NCI-H2196 (cell line): ENCODE data around the gene MEIS2.

Source experiments
- DNase-seq: peaks from one replicate; lab custom pipeline; 2025; ENCODE audit not compliant: unreplicated experiment; lab: John Stamatoyannopoulos, UW

The MEIS2 gene

DNA sequence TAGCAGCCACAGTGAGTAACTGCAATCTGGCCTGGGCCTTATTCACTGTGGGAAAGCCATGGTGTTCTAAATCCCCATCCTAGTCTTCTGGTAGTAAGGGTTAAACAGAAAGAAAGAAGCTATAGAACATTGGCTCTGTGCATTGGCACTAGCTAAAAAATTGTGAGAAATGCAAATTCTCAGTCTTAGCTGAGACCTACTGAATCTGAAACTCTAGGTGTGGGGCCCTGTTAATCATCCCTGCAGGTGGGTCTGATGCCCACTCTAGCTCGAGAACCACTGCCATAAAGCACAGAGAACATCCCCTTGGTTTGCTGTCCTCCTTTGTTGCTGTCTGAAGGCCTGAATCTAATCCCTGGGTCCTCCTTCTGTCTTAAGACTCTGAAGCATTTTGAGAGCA is 59.3 kb downstream of the MEIS2 start:
- DNase-seq, result no peak

DNA sequence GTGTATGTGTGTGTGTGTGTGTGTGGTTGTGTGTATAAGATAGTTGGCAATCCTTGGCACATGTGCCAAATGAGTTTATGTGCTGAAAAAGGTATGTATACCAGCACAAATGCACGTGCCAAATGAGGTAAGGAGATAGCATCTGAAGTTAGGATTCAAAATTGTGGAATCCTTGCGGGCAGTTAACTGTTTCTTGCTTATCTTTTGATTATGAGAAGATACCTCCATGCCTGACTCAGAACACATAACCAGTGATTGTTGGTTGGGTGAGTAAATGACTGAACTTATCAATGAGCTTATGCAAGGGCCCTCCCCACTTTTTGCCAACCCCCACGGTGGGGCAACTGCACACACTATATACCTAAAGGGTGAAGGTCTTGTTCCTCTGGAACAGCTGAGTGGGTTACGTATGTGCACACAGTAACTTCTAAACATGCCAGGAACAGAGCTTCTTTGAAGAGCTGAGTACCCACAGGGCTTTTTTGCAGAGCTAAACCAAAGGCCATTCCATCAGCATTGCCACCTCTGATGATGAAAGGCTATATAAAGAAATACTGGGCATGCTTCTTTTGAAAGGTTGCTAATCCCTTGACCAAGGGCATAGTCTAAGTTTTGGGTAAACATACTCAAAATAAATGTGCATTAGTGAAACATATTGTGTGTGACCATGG is 60.1 kb downstream of the MEIS2 start:
- no peak for DNase-seq

DNA sequence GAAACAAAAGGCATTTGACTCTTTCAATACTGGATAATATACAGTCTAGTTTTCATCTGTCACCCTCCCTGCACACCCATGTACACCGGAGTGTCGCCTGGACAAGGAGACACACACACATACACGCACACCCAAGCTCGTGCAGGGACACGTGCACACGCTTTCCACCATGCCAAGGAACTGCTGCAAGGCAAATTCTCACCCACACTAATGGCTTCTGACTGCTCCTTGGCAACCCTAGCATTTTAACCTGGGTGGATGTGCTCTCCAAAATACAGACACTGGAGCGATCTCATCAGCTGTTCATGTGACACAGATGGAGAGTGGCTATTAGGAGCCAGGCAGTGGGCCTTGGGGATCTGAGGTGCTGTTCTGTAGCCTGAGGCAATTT is 61.6 kb downstream of the MEIS2 start:
- DNase-seq, result no peak

DNA sequence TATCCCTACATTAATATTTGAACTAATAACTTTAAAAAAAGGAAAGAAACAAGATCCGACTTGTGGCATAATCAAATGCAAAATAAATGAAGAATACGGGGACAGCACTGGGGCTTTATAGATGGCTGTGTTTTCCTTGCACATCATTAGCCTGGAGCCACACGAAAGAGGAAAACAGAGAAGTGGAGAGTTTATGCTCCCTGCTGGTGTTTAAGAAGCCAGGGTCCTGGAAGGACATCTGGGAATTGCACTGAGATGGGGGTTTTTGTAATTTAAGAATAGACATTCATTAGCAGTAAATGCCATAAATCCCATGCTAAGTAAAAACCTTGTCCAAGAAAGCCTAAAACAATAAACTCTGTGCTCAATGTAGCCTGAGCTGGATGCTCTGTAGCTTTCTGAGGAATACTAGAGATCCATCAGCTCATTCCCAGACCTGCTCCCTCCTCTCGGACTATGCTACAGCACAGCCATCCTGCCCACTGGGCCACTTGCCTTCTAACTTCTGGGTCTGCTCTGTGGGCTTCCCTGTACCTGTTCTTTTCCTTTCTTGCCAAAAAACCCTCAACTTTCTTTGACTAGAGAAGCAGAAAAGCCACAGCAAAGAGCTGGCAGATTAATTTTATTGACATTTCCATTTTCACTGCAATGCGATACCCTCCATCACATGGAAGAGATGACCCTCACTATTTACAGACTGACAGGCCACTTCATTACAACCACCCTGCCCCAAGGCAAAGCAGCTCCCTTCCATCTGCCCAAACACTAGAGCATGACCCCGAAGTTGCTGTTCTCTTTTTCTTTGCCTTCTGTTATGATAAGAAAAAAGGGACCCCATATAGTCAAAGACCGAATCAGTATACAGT is 62.3 kb downstream of the MEIS2 start:
- DNase-seq, result no peak

DNA sequence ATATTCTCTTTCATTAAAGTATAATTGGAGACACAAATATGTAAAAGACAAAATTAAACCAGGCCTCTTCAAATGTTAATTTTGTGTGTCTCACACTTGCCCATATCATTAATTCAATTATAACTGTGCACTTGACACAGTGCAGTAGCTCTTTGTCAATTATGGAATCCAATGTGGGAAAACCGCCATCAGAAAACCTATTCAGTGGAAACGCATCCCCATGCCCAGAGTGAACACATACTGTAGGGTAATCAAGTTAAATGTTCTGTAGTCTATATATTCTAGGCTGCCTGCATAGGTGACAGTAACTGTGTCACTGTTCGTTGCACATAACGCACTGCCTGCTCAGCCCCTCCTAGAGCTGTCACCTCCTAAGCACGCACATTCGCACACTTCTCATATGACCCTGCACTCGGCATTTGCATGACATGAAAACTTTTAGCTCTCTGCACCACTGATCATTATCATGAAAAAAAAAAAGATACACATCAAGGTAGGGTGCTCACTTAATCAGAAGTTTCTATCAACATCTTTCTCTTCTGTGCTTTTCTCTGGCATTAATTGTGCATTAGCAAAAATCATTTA is 63.2 kb downstream of the MEIS2 start:
- DNase-seq, result no peak

DNA sequence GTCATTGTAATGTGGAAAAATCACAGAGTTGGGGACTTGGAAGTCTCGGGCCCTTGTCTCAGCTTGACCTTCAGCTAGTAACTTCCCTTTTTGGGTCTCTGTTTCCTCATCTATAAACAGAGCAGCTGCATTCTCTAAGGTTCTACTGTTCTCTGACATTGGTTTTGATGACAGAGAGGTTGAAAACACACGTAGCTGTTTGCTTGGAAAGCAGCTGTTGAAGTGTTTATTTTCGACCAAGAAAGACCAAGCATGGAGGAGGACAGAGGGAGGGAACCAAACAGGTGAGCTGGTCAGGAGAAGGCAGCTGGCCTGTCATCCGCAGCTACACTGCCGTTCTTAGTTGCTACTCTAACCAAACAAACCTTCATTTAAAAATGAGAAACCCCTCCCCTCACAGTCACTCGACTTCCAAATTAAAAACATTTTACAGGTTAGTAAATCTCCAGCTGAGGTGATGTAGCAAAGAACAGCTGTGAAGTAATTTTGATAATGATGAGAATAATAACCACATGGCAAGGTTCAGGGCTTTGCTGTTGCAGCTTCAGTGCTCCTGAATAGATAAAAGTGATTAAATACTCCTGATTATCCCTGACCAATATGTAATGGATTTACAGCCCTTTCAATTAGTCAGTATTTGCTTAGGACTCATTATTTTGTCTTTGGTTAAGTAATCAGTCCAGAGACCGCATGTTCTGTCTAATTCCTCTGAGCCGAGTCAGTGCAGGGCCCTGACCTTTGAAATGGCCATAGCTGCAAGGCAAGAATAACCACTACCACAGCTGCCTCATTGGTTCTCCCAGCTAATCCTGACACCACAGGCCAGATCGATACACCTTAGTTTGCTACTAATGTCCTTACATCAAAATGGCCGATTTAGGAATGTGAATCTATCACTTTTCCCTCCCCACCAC is 65.3 kb downstream of the MEIS2 start:
- no peak for DNase-seq

DNA sequence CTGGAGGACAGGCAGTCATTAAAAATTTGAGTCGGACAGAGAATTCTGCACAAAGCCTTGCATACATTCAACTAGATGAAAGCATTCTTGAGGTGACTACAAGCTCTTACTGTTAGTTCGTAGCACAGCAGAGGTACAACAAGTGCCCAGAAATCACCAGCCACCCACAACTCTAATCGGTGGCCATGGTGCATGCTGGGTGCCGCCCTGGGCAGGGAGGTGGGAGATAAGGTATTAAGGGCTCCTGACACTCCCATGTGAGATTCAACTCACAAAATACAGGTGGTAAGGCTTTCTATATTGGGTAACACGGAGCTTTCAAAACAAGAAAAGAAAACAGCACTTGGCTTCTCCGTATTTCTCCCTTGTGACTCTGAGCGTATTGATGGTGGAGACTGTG is 66.0 kb downstream of the MEIS2 start:
- DNase-seq, result no peak

DNA sequence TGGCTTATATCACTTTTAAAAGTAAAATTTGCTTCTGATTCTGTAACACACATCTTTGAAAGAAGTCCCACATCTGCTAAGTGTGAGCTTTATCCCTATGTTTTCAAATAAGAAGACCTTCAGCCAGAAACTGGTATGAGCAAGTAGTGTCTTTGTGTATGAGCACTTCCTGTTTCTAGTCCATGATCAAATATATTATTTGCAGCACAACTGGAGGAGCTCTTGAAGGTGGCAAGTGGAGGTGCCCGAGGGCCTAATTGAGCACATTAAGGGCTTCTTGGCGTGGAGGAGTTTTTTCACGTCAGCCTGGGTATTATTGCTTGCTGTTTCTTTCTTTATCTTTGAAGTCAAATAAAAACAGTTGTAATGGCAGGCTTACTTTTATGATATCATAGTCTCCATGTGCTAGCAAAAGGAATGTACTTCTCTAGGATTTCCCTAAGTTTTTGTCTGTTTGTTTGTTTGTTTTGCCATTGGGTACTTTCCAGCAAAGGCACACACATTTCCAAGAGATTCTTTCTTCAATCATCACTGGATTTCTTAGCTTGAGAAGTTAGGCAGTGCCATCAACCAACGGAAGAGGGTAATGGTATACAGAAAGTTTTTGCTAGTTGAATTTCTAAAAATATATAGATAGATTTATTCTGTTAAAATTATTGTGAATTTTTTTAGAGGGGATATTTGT is 68.1 kb downstream of the MEIS2 start:
- no peak for DNase-seq

DNA sequence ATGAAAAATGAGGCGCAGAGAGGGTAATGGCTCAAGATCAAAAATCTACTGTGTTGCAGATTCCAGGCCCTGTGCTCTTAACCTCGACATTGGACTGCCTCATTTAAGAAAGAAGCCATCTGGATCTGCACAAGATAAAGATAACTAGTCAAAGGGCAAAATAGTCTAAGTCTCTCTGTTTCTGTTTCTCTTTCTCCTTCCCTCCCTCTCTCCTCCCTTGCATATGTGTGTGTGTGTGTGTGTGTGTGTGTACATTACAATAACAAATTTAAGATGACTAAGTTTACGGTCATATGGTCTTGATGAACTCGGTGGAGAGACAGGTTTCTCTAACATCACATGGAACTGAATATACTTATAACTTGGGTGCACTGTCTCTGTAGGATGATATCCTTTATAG is 69.2 kb downstream of the MEIS2 start:
- DNase-seq, result no peak

DNA sequence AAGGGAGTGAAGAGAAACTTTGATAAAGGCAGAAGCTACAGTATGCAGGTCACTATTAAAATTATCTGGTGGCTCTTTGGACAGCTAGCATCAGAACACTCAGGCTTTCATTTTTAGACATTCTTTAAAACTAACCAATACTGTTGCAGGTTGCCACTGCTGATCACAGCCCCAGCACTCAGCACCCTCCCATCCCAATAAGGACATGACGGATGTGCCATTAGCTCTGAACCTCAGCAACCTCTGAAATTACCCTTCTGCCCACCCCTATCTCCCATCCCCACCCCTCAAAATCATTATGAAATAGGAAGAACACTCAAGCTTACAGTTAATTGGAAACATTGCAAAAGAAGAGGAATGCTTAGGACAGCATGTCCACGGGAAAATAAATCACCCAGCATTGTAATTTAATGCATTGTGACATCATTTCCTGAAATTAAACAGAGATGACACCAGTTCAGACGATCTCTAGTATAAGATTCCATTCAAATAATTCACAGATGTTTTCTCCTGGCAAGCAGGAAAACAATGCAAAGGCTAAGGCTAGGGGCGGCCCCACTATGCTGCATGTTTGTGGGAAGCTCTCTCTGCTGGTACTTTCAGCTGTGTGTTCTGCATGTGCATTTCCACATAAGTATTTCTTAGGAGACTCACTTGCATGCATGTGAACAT is 71.6 kb downstream of the MEIS2 start:
- DNase-seq, result no peak

DNA sequence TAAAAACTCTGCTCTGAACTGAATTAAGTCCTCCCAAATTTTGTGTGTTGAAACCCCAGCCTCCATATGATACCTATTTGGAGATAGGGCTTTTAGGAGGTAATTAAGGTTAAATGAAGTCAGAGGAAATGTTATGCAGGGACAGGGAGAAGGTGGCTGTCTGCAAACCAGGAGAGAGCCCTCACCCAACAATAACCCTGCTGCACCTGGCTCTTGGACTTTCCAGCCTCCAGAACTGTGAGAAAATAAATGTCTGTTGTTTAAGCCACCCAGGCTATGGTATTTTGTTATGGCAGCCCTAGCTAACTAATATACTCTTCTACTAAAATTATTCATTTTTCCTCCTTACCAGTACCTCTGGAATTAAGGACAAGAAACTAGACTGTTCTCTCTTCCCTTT is 79.5 kb downstream of the MEIS2 start:
- DNase-seq, result no peak

DNA sequence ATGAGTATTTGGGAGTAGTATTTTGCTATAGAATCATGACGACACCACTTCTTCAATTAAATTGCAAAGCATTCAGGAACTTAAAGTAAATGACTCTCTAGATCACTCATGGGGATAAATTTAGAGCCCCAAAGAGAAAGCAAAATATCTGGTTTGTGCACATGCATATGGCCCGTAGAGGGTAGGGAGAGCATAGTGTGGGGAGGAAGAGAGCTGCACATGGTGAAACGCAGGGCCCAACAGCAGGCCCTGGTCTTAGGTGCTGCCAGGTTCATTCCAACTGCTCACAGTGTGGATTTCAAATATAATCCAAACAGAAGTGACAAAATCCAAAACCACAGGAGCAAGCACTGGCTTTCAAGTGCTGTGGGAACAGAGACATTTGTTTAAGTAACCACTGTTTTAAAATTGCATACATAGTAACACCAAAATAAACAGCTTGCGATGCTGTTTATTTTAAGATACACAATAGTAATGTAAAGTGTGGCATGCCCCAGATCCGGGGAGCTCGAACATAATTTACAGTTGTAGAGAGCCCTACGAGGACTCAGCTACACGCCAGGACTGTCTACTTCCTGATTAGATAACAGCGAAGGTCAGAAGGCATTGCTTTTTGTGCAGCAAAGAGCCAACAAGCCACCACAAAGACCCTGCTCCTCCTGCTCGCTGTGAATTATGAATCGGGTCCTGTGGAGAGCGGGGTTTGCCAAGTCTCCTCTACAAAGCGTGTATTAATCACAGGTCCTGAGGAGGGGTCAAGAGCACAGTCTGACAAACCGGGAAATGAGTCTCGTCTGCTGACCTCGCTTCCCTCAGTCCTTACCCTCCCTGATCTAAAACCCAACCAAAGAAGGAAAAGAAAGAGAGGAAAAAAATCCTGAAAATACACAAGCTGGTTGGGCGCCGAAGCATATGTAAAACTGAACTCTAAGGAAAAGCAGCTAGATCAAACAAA is 80.6 kb downstream of the MEIS2 start:
- DNase-seq, result no peak

DNA sequence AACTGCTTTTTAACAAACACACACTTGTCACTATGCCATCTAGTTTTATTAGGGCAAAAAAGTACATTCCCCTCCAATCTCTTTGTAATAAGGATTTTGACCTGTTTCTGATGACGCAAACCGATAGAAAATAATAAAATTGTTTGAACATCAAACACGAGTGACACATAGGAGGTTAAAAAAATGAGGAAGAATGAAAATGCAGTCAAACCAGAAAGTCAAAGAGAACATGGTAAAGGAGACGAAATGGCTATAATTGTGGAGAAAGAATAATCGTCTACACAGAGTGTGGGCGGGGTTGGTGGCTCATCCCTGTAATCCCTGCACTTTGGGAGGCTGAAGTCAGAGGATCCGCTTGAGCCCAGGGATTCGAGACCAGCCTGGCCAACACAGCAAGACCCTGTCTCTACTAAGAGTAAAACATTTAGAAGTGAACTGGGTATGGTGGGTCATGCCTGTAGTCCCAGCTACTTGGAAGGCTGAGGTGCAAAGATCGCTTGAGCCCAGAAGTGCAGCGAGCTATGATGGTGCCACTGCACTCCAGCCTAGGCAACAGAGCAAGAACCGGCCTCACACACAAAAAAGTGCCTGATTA is 83.2 kb downstream of the MEIS2 start:
- no peak for DNase-seq

DNA sequence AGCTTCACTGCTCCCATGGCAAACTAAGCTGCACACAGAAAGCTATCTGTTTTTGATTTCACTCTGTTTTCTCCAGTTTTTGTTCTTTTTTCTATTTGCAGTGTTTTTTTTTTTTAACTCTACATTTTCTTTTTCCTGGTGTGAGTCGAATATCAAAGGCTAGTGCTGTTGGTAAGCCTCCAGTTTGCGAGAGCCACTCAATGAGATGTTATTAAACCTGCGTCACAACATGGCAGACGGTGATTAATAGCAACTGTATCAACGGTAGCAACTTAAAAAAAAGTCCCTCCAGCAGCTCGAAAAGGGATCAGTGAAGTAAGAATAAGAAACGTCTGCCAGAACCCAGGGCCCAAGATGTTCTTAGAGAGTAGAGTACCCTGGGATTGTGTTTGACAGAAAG is 84.1 kb downstream of the MEIS2 start:
- DNase-seq, result no peak

DNA sequence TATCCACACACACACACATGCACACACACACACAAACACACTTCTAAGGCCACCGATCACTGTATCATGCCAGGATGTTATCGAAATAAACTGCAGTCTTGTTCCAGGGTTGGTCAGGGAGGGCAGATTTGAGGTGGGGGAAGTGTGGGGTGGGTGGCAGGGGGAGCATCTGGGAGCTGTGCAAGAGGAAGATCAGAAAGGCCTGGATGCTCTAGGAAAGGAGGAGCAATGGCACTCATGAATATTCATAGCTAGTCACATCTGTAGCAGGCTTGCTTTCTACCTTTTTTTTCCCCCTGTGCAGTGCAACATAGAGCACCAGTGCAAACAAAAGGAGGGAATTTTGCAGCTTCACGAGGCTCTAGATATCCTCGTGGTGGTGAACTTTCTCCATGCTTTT is 84.9 kb downstream of the MEIS2 start:
- DNase-seq, result no peak

DNA sequence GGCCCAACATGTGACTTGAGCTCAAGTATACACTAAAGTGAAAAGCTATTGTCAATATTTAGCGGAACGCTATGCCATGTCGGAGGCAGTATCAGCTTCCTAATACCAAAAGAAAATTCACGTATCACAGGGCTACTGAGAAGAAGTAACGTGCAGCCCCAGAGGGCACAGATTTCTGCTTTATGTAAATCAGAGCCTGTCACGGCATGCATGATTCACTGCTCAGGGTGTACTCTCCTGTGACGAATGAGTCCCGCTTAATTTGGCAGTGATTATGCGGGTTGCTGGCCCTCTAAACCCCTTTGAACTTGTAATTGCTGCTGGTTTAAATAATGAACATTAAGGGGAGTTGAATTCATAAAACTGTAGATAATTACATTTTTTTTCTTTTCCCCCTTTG is 85.3 kb downstream of the MEIS2 start:
- no peak for DNase-seq

DNA sequence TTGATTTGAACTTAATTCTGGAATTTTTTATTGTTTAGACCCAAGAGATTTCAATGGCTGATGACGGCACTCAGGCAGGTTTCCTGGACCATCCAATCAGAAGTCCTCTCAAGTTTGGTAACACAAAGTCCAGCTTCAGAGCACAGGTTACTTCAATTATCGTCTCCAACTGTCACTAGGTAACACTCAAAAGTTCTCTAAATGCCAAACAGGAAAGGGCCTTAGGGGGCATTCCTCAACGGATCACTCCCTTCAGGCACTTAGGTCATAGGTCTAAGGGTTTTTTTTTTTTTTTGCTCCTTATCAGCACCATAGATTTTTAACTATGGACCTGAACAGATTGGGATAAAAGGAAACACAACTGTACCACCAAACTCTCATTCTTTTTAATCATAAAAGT is 85.8 kb downstream of the MEIS2 start:
- no peak for DNase-seq

DNA sequence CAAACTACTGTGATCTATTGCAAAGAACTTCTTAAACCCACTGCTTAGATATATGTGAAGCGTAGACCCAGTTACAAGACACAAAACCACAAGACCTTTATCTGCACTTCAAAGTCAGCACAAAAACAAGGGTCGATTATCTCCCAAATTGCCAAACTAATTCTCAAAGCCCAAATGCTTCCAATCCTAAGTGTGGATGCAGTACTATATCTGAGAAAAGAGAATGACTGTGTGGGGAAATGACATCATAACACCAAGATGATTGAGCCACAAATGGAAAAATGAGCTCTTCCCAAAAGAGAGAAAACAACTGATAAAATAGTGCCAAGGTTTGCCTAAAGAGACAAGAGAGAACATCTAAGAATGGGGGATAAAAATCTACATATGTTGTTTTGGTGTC is 86.2 kb downstream of the MEIS2 start:
- no peak for DNase-seq

DNA sequence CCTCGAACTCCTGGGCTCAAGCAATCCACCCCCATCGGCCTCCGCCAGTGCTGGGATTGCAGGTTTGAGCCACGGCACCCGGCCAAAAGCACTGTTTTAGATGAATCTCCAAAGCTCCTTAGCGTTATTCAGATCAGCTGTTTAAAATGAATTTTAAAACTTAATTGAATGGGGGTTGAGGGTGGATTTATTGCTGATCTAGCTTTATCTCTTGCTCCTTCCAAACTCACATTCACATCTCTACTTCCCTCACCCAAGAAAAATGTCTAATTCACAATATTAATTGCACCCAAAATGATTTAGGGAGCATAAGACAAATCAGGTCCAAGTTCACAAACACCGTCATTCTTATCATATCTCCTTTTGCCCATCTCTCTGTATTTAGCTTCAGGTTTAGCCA is 89.8 kb downstream of the MEIS2 start:
- DNase-seq, result no peak
